HL-60/S4 treated with phorbol 12-myristate 13-acetate at 8.2 ng/mL for 4 days and 3 days (cell line): Measurements from ENCODE around the gene ACTR3C.

ENCODE experiments used
- in situ Hi-C: fragments of 300-500 bp; cut with MboI; formaldehyde crosslinking; loops from 2 replicates; pipeline ENCODE4 v1.15.0; 2022; ENCODE audit warnings: low sequenced_read_pairs

Gene ACTR3C

DNA sequence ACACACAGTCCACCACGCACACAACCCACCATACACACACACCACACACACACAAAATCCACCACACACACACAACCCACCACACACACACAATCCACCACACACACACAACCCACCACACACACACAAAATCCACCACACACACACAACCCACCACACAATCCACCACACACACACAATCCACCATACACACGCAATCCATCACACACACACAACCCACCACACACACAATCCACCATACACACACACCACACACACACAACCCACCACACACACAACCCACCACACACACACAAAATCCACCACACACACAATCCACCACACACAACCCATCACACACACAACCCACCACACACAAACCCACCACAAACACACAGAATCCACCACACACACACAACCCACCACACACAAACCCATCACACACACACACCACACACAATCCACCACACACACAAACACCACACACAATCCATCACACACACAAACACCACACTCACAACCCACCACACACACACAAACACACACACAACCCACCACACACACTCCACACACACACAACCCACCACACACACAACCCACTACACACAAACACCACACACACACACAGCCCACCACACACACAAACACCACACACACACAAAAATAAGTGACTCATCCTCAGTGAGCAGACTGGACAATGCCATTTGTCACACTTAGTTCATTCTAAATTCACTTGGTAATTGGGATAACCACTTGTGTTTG, 36.4 kb upstream of the ACTR3C start:
- in situ Hi-C loops = no loop called here

DNA sequence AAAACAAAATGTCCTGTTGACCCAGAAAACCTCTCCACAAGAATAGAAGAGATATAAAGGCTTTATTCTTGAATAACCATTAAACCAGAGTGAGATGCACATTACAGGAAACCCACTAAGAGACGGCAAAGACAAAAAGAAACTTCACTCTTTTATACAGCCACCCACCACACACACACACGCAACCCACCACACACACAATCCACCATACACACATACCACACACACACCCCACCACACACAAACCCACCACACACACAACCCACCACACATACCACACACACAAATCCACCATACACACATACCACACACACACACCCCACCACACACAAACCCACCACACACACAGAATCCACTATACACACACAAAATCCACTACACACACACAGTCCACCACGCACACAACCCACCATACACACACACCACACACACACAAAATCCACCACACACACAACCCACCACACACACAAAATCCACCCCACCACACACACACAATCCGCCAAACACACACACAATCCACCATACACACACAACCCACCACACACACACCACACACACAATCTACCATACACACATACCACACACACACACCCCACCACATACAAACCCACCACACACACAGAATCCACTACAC, 35.8 kb upstream of the ACTR3C start:
- in situ Hi-C loops = no loop called here

DNA sequence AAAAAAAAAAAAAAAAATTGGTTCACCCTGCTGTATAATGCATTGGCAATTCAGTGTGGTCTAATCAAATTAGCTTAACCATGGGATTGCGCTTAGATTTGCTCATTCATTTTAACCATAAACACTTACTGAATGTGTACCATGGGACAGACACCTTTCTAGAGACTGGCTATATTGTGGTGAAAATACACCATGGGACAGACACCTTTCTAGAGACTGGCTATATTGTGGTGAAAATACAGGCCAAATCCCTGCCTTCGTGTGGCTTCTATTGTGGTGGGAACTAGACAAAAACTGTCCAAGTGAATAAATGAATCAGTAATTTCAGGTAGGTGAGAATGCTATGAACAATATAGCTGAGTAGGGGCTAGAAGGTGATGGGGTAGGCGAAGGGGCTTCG, 35.1 kb upstream of the ACTR3C start:
- in situ Hi-C loops = no loop called here

DNA sequence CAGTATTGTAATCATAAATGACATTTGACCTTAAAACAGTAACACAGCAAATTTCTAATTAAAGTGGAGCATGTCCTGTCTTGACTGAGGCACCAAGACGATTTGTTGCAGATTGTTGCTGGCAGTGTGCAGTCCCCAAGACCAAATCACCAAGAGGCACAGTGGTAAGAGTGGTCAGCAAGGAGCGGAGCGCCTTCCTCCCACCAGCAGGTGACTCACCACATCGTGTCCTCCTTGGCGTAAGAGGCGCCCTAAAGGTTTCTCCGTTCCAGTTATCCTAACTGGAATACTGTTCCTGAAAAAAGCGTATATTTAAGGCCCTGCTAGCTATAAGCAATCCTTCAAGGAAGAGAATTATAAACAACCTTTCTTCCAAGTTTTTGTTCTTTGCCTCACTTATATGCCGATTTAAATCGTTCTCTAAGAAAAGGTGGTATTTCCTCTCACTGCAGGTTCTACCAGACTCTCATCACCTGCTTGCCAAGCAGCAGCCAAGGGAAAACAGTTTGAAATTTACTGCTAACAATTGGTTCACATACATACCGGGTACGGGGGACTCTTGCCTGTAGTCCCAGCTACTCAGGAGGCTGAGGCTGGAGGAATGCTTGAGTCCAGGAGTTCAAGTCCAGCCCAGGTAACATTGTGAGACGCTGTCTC, 34.6 kb upstream of the ACTR3C start:
- in situ Hi-C loops = no loop called here

DNA sequence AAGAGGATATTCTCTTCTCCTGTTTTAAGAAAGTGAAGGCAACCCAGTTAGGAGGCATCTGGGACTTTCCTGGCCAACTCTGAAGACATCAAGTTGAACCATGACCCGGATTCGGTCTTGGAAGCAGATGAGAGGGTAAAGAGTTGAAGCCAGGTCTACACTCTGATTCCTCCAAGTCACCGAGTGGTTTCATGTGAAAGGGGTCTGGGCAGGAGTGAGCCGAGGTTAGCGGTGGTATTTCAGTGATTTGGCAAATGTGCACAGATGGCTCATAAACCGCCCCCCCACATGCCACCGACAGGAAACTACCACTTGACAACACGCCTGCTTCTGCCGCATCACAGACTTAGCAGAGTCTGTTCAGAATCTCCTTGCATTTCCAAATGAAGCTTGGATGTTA, 33.9 kb upstream of the ACTR3C start:
- in situ Hi-C loops = no loop called here

DNA sequence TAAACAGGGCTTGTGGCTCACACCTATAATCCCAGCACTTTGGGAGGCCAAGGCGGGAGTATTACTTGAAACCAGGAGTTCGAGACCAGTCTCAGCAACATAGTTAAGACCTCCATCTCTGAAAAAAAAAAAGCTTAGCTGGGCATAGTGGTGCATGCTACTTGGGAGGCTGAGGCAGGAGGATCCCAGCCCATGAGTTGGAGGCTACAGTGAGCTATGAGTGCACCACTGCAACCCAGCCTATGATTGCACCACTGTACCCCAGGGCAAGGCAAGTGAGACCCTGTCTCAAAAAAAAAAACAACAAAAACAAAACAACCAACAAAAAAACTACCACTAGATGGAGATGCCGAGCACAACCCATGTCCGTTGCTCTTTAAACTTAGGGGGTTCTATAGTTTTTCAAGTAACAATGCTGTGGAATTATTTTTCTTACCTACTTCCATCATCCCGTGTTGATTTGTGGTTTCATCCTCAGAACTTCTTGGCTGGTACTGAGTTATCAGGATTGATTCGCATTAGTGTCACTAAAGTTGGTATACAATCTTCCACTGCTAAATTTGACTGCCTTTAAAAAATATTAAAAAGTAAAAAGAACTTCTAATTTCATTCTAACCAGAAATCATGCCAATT, 33.0 kb upstream of the ACTR3C start:
- in situ Hi-C loops = no loop called here

DNA sequence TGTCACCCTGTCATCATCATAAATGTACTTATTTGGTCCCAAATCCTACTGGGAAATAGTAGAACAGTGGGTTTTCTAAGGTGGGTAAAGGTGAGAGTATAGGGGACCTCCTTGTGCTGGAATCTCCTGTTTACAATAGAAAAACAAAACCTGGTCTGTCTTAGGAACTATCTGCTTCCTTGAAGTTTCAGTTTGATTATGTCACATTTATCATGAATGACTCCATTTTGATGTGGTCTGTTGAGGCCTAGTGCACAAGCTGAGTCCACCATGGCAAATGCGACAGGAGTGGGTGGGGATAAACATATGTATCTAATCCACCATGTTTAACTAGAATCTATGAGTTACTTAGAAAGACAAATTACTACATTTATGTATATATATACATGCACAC, 32.3 kb upstream of the ACTR3C start:
- in situ Hi-C loops = no loop called here

DNA sequence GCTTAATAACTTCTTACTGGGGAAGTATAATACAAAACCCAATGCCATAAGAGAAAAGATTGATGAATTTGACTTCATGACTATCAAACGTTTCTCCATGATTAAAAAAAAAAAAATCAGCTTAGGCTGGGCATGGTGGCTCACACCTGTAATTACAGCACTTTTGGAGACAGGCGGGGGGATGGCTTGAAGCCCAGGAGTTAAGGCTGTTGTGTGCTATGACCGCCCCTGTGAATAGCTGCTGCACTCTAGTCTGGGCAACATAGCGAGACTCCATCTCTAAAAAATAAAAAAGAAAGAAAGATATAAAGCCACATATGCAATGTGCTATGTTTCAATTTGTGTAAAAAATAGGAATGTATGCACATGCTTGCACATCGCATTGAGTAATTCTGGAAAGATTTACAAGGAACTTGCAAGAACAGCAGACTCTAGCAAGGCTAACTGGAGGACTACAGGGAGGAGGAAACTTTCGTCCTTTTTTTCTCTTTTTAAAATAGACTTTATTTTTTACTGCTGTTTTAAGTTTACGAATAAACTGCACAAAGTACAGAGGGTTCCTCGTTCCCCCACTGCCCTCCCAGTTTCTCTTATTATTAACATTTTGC, 28.3 kb upstream of the ACTR3C start:
- in situ Hi-C loops = no loop called here

DNA sequence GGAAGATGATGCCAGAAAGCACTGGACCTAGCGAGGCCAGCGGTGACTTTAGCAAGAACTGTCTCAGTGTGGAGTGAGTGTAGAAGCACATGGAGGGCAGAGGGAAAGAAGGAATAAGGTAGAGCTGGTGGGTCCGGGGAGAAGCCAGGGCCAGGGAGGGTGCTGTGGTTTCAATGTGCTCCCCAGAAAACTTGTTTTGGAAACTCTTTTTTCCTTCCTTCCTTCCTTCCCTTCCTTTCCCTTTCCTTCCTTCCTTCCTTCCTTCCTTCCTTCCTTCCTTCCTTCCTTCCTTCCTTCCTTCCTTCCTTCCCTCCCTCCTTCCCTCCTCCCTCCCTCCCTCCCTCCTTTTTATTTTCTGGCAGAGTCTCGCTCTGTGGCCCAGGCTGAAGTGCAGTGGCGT, 23.6 kb upstream of the ACTR3C start:
- in situ Hi-C loops = no loop called here

DNA sequence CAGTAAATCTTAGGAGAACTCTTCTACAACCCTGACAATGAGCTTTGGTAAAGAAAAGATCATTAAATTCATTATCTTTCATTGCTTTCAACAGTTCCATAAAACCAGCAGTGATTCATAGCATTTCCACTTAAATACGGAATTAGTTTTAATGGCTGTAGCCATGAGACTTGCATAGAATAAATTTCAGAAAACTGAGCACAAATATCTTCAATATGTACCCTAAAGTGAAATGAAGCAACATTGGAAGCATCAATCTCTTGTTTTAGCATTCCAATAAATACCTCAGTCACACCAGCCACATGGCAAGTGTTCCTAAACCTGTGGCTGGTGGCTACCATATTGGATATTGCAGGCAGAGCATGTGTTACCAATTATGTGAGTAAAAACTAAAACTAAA, 21.7 kb upstream of the ACTR3C start:
- in situ Hi-C loops = no loop called here

DNA sequence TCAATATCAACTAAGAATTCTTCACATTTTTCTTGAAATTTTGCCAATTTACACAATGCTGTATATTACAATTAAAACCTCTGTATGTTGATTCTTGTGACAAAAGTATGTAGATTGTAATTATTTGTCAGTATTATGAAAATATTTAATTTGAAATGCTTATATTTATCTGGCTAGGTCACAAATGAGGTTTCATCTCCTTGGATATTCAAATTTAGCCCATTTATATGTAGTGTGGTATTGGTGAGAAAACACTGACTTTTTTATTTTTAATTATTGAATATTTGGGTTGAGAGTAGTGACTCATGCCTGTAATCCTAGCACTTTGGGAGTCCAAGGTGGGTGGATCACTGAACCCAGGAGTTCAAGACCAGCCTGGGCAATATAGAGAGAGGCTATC, 21.0 kb upstream of the ACTR3C start:
- in situ Hi-C loops = no loop called here

DNA sequence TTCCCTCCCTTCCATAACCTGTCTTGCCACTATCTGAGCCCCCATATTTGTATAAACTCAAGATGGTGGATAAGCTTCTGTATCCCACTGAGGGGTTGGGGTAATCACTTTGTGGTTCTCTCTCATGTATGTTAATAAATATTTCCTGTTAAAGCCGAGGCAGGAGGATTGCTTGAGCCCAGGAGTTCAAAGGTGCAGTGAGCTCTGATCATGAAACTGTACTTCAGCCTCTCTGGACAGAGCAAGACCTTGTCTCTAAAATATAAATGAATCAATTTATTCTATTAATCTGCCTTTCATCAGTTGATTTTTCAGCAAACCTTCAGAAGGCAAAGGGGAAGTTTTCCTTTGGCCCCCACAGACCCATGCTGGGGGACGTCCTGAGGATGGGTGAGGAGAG, 19.9 kb upstream of the ACTR3C start:
- in situ Hi-C loops = no loop called here

DNA sequence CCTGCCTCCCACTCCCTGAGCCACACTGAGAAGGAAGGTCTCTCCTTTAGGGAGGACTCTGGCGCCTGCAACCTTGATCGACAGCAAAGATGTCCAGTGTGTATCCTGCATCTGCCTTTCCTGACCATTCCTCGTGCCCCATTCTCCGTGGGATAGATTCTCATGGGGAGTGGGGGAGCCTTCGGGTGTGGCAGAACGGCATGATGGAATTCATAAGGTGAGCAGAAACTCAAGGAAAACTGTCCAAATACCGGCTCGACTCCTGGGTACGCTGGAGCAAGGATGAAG, 18.7 kb upstream of the ACTR3C start:
- in situ Hi-C loops = no loop called here

DNA sequence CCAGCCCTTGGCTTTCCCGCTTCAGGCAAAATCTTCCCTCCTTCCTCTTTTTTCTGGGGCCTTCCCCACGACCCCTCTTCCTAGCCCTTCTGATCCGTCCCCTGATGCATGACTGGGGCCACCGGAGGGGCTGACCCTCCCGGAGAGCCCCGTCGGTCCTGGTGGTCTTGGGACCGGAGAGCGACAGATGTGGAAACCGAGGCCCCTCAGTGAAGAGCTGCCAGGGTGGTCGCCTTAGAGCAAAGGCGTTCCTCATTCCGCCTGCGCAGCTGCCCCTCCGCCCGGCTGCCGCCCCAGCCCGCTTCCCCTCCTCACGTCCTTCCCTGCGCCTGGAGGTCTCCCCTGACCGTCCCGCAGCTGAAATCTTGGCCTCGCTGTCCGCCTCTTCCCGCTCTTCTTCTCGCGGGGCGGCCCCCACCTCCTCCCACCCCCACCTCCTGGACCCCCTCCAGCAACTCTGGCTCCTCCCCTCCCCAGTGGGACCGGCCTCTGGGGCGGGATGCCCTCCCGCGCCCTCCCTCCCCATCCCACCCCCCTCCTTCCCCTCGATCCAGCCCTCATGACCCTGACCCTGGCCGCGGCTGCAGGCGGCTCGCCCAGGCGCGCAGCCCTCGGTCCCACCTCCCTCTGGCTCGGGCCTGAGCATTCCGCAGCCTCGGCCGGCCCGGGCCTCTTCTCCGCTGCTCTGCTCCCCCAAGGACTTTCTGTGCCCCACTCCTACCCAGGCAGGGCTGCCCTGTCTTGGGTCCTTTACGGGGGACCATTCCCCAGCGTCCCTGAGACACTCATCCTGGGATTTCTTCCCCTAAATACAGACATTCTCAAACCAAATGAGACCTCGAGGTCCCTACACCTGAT, 18.1 kb upstream of the ACTR3C start, which contains the start of gene RARRES2:
Gene RARRES2 (minus strand): TSS at position 367 of the 858 bp plus-strand sequence. CDS start 1,020 bp downstream, outside the sequence.
- in situ Hi-C loops = no loop called here

DNA sequence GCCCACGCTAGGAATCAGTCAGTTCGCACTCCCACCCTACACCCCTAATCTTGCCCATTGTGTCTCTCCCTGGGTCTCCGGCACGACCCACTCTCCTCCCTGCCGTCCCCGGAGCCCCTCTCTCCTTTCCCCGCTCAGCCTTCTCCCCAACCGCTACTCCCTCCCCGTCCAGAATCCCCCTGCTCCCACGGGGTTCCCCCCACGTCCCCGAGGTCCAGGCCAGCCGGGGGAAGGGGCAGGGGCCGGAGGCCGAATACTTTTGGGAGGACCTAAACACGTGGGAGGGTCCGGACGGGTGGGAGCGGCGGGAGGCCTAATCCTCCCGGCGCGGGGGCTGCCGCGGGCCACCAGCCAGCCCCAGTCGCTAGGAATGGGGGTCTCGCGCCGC, 17.5 kb upstream of the ACTR3C start:
- in situ Hi-C loops = no loop called here

DNA sequence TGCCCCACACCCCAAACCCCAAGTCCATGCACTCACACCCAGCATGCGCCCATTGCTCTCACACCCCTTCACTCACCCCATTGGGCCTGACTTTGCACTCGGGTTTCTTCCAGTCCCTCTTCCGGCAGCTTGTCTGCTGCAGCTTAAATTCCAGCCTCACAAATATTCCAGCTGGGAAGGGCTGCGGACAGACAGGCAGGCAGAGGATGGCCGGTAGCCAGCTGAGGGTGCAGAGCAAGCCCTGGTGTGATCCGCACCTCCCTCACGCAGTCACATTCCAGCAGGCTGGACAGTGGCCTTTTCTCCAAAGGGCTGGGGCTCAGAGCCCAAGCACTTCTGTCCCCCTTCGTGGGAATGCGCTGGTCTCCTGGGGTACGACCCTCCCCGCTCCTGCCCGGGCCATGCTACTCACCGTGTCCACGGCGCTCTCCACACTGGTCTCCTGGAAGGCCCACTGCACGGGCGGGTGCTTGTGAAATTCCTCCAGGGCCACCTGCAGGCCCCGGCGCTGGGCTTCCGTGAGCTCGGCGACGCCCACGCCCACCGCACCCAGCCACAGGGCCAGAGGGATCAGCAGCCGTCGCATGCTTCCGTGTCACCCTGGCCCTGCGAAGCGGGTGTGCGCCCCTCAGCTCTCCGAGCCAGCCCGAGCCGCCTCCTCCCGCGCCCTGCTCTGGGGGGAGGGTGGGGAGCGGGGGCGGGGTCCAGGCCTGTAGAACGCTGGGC, 16.8 kb upstream of the ACTR3C start:
- in situ Hi-C loops = no loop called here

DNA sequence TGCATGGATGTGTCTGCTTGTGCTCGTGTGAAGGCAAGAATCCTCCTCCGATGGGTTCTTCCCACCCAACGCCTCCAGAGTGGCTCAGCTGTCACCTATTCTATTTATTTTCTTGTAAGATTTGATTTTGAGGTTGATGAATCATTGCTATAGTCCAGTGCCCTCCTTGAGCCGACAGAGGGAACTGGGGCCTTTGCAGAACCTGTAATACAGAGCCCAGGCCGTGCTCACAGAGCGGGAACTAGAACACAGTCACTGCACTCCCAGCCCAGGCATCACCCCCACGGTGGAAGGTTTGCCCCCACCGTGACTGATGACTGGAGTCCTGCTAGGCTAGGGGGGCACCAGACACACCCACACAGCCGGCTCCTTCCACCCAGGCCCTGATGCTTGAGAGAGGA, 16.1 kb upstream of the ACTR3C start:
- in situ Hi-C loops = no loop called here

DNA sequence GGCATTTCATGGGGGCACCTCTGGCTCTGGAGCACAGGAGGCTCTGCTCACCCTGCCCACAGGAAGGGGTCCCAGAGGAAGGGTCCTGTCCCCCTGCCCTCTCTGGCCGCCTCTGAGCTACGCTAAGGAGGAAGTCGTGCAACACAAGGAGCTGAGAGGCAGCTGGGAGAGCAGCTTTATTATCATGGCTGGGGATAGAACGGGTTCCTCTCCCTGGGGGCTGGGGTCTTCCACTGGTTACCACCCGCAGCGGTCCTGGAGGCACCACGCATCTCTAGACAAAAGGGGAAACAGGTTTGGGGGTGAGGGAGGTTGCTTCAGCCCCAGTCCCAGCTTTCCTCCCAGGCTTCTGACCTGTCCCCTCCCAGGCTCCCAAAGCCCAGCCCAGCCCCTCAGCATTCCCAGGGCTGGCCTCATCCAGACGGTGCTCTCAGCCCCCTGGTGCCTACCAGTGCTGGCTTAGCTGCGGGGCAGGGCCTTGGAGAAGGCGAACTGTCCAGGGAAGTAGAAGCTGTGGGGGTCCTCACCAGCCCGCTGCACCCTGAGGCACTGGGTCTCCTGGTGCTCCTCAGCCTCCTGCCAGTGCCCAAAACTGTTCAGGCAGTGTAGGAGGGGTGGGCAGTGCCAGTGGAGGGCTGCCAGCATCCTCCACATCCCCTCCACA, 15.0 kb upstream of the ACTR3C start:
- in situ Hi-C loops = no loop called here

DNA sequence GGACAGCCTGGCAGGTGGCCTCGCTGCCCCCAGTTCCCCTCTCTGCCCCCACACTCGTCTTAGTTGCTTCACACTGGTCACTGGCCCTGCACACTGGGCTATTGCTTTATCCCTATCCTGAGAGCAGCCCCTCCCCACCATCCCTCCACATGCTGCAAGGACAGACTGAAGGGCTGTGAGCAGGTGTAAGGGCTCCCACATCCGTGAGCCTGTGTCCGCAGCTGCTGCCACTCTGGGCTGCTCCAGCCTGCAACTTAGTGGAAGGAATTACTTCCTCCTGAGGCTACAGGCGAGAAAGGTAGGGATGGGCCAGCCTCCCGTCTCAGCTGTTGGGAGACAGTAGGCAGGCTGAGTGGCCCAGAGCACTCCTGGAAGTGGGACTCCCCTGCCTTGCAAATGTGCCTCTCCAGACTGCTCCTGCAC, 14.3 kb upstream of the ACTR3C start:
- in situ Hi-C loops = no loop called here
